Liver (tissue), 9 donors: Measurements from ENCODE around the gene MKNK2. TPM values are rescaled to one million over a fixed set of nuclear protein-coding genes. Genes with fewer than 3 reads are reported as not detected.
A peak's percentile ranks its signal among the peaks of the same experiment; 100 is the strongest.

ENCODE experiments used
- DNase-seq: peaks from one replicate; pipeline ENCODE4 v3.0.0-alpha.2; 2017; ENCODE audit warnings: low spot score
- H3K27ac ChIP-seq, 2 donors: one replicate each; pipeline ENCODE4 v1.7.0; 2013; ENCODE audit warnings: inconsistent platforms in 2 of 2, low read length in 2 of 2, control low read depth in 1 of 2, low read depth in 1 of 2, mild to moderate bottlenecking in 1 of 2
- H3K27me3 ChIP-seq, 4 donors: one replicate each; pipeline versions ENCODE4 v1.6.1 to v1.7.0; 2013; ENCODE audit warnings: low read length in 3 of 4, inconsistent platforms in 1 of 4, mild to moderate bottlenecking in 1 of 4, moderate library complexity in 1 of 4; ENCODE audit not compliant: control insufficient read depth in 4 of 4, insufficient read depth in 4 of 4
- H3K36me3 ChIP-seq, 4 donors: one replicate each; pipeline versions ENCODE4 v1.6.1 to v1.7.0; 2013; ENCODE audit warnings: low read length in 3 of 4, mild to moderate bottlenecking in 3 of 4, low read depth in 1 of 4, moderate library complexity in 1 of 4; ENCODE audit not compliant: control insufficient read depth in 4 of 4, insufficient read depth in 3 of 4
- H3K4me1 ChIP-seq, 4 donors: one replicate each; pipeline versions ENCODE4 v1.6.1 to v1.7.0; 2013; ENCODE audit warnings: low read length in 3 of 4, mild to moderate bottlenecking in 3 of 4, moderate library complexity in 1 of 4; ENCODE audit not compliant: control insufficient read depth in 4 of 4, insufficient read depth in 4 of 4
- H3K4me3 ChIP-seq, 3 donors: one replicate each; pipeline versions ENCODE4 v1.6.1 to v1.7.0; 2013; ENCODE audit warnings: low read length in 3 of 3, control low read depth in 1 of 3, low read depth in 1 of 3, mild to moderate bottlenecking in 1 of 3
- H3K9ac ChIP-seq, 2 donors: one replicate each; pipeline ENCODE4 v1.7.0; 2013; ENCODE audit warnings: low read length in 2 of 2, mild to moderate bottlenecking in 2 of 2, moderate library complexity in 2 of 2, control low read depth in 1 of 2, low read depth in 1 of 2
- H3K9me3 ChIP-seq, 4 donors: one replicate each; pipeline versions ENCODE4 v1.6.1 to v1.7.0; 2013; ENCODE audit warnings: low read length in 3 of 4; ENCODE audit not compliant: control insufficient read depth in 4 of 4
- ATF3 ChIP-seq: IDR thresholded peaks from 2 replicates; pipeline ENCODE4 v1.6.1; 2016; ENCODE audit warnings: antibody characterized with exemption
- EGR1 ChIP-seq, 2 donors: IDR thresholded peaks; 2 replicates each; pipeline ENCODE4 v1.6.1; 2016 to 2018; ENCODE audit warnings: antibody characterized with exemption in 2 of 2, low read depth in 2 of 2
- FOXA1 ChIP-seq: IDR thresholded peaks from 2 replicates; pipeline ENCODE4 v1.6.1; 2016; ENCODE audit warnings: antibody characterized with exemption
- FOXA2 ChIP-seq: IDR thresholded peaks from 2 replicates; pipeline ENCODE4 v1.6.1; 2016; ENCODE audit warnings: antibody characterized with exemption
- GABPA ChIP-seq, 2 donors: IDR thresholded peaks in 1 of 2; conservative IDR thresholded peaks in 1 of 2; 2 replicates each; pipeline ENCODE4 v1.6.1; 2016; ENCODE audit warnings: antibody characterized with exemption in 2 of 2, mild to moderate bottlenecking in 1 of 2, moderate library complexity in 1 of 2
- HNF4A ChIP-seq, 2 donors: conservative IDR thresholded peaks; 2 replicates each; pipeline ENCODE4 v1.6.1; 2016; ENCODE audit warnings: antibody characterized with exemption in 2 of 2, mild to moderate bottlenecking in 2 of 2
- HNF4G ChIP-seq: IDR thresholded peaks from 2 replicates; pipeline ENCODE4 v1.6.1; 2016; ENCODE audit warnings: antibody characterized with exemption
- JUND ChIP-seq, 2 donors: IDR thresholded peaks; 2 replicates each; pipeline ENCODE4 v1.6.1; 2016; ENCODE audit warnings: antibody characterized with exemption in 2 of 2
- NR2F2 ChIP-seq: IDR thresholded peaks from 2 replicates; pipeline ENCODE4 v1.6.1; 2016; ENCODE audit warnings: antibody characterized with exemption
- RAD21 ChIP-seq, 2 donors: IDR thresholded peaks; 2 replicates each; pipeline ENCODE4 v1.6.1; 2016; ENCODE audit warnings: antibody characterized with exemption in 2 of 2, mild to moderate bottlenecking in 2 of 2
- REST ChIP-seq: IDR thresholded peaks from 2 replicates; pipeline ENCODE4 v1.6.1; 2016; ENCODE audit warnings: antibody characterized with exemption, mild to moderate bottlenecking
- RXRA ChIP-seq, 2 donors: IDR thresholded peaks; 2 replicates each; pipeline ENCODE4 v1.6.1; 2017 to 2018; ENCODE audit warnings: antibody characterized with exemption in 2 of 2, mild to moderate bottlenecking in 1 of 2
- SP1 ChIP-seq: IDR thresholded peaks from 2 replicates; pipeline ENCODE4 v1.6.1; 2018; ENCODE audit warnings: antibody characterized with exemption, mild to moderate bottlenecking
- TAF1 ChIP-seq: conservative IDR thresholded peaks from 2 replicates; pipeline ENCODE4 v1.6.1; 2016; ENCODE audit warnings: antibody characterized with exemption, mild to moderate bottlenecking
- YY1 ChIP-seq: IDR thresholded peaks from 2 replicates; pipeline ENCODE4 v1.6.1; 2016; ENCODE audit warnings: antibody characterized with exemption, mild to moderate bottlenecking
- ZBTB33 ChIP-seq: IDR thresholded peaks from 2 replicates; pipeline ENCODE4 v1.6.1; 2016; ENCODE audit warnings: antibody characterized with exemption
- WGBS: extraction: QIAGEN DNeasy Blood & Tissue Kit; methylation state at CpG from one replicate; pipeline ENCODE4 v1.1.7; 2013; 5-methylcytosine and 5-hydroxymethylcytosine counted together
- polyA plus RNA-seq, 2 donors: library from polyadenylated mRNA; stranded (reverse) in 1 of 2; unstranded in 1 of 2; fragments of 200-250 nt in 1 of 2; fragments of >200 nt in 1 of 2; fragmentation: Nextera tagmentation in 1 of 2; extraction: Ambion mirVana in 1 of 2; gene quantifications; one replicate each; pipeline versions ENCODE4 v1.2.1 to v1.2.3, GENCODE V29; 2013 to 2015
- total RNA-seq, 2 donors: library from RNA; depleted of rRNA; stranded (reverse); fragments of >200 nt; gene quantifications; one replicate each; pipeline ENCODE4 v1.2.3, GENCODE V29; 2014
- TF ChIP-seq, protein P1 (sequence below): fragments of 150-350 bp; IDR thresholded peaks from 2 replicates; pipeline ENCODE4 v1.5.1; 2017; ENCODE audit warnings: improper control_type of control experiment, low read depth, low read length; ENCODE audit not compliant: missing input control
- TF ChIP-seq, protein P2 (sequence below): IDR thresholded peaks from 2 replicates; pipeline ENCODE4 v1.6.1; 2016; ENCODE audit warnings: antibody characterized with exemption
- donor health status: healthy.
- donor health status: healthy.
- donor health status: healthy.
- donor health status: healthy.
- donor health status: healthy.

The MKNK2 gene
- total and polyA plus RNA-seq, 4 donors = 24.7 to 105 (median 46.4) TPM

GRCh38 chr19:2044709-2045500 is 6.1 kb downstream of the MKNK2 start:
- TF ChIP-seq ATF3 = no peak
- TF ChIP-seq, protein P1, sequence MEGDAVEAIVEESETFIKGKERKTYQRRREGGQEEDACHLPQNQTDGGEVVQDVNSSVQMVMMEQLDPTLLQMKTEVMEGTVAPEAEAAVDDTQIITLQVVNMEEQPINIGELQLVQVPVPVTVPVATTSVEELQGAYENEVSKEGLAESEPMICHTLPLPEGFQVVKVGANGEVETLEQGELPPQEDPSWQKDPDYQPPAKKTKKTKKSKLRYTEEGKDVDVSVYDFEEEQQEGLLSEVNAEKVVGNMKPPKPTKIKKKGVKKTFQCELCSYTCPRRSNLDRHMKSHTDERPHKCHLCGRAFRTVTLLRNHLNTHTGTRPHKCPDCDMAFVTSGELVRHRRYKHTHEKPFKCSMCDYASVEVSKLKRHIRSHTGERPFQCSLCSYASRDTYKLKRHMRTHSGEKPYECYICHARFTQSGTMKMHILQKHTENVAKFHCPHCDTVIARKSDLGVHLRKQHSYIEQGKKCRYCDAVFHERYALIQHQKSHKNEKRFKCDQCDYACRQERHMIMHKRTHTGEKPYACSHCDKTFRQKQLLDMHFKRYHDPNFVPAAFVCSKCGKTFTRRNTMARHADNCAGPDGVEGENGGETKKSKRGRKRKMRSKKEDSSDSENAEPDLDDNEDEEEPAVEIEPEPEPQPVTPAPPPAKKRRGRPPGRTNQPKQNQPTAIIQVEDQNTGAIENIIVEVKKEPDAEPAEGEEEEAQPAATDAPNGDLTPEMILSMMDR = no peak
- TF ChIP-seq TAF1 = no peak
- TF ChIP-seq HNF4G = no peak
- no peak for TF ChIP-seq REST
- TF ChIP-seq FOXA2 = no peak
- TF ChIP-seq ZBTB33 = no peak
- TF ChIP-seq SP1 = no peak
- TF ChIP-seq, protein P2, sequence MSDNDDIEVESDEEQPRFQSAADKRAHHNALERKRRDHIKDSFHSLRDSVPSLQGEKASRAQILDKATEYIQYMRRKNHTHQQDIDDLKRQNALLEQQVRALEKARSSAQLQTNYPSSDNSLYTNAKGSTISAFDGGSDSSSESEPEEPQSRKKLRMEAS = no peak
- TF ChIP-seq GABPA (IDR thresholded peaks at IDR 0.05 in 1 of 2, conservative IDR thresholded peaks at IDR 0.05 in 1 of 2) = no peak
- no peak for TF ChIP-seq HNF4A (conservative IDR thresholded peaks at IDR 0.05)
- no peak for TF ChIP-seq FOXA1
- TF ChIP-seq RXRA (IDR thresholded peaks at IDR 0.05) = no peak
- no peak for TF ChIP-seq JUND (IDR thresholded peaks at IDR 0.05)
- no peak for TF ChIP-seq NR2F2
- no peak for TF ChIP-seq EGR1 (IDR thresholded peaks at IDR 0.05; ENCODE audit: low read depth in 2 of 2)
- TF ChIP-seq RAD21 (IDR thresholded peaks at IDR 0.05) = no peak
- TF ChIP-seq YY1 = no peak
- no peak for DNase-seq

More at GRCh38 chr19:2044709-2045500, 6.1 kb downstream of the MKNK2 start:
- Histone ChIP-seq H3K9me3 (no peaks in the 10 kb centered on the region), H3K4me1 (peaks cover 46 to 91% (median 84%) of the 10 kb centered on the region in 4 donors), H3K9ac (no peak overlapping the region), H3K4me3 (no peak overlapping the region), H3K36me3 (peaks cover 0 to 21% (median 8%) of the 10 kb centered on the region in 4 donors), H3K27me3 (no peaks in the 10 kb centered on the region), H3K27ac (peak overlapping the region in 1 of 2 donors; percentile 21)
- WGBS = 86% methylated on average over 18 of the region's 18 CpGs
